ENCODE results near the gene AGRN. TPM values are rescaled to one million over a fixed set of nuclear protein-coding genes. Genes with fewer than 3 reads are reported as not detected.

The AGRN gene
- total and polyA plus RNA-seq, 2 of the 4 experiments (the other 2 are of a cell fraction), result 8.1 to 115 TPM

- TF ChIP-seq NFE2L2 (IDR thresholded peaks at IDR 0.05; ENCODE audit: low read depth, low read length) (no peak), POLR2A (IDR thresholded peaks at IDR 0.05; ENCODE audit: low read depth, low read length) (no peak)
These were observed 40.8 kb upstream of the AGRN start (continued) for GRCh38 chr1:978835-979743.

GRCh38 chr1:979744-980072 is 40.2 kb upstream of the AGRN start:
- H2AK5ac ChIP-seq (ENCODE audit: low read depth, low read length), result no peak overlapping the region
- H3K23ac ChIP-seq (ENCODE audit: low read depth, low read length), result no peak overlapping the region
- no peak overlapping the region for H2AK9ac ChIP-seq (replicated peaks; ENCODE audit: low read depth, low read length, poor library complexity)
- H3K9ac ChIP-seq (ENCODE audit: low read depth, low read length), result no peak overlapping the region
- no peaks in the 10 kb centered on the region for H3K79me1 ChIP-seq (ENCODE audit: low read depth in 1 of 2, low read length in 2 of 2)
- no peak for ATAC-seq (ENCODE audit: low read depth)
- peaks cover 5% of the 10 kb centered on the region; the same call in 1 of the 2 replicates for H3K27me3 ChIP-seq (ENCODE audit: control insufficient read depth, insufficient read depth, low read length)
- ChIA-PET POLR2A (ENCODE audit: unreplicated experiment) (no interaction called here), CTCF (no interaction called here)
- H3K4ac ChIP-seq (ENCODE audit: low read depth, low read length), result no peak overlapping the region
- H2AFZ ChIP-seq (replicated peaks; ENCODE audit: low read length, poor library complexity), result no peak overlapping the region
- H3K4me2 ChIP-seq (ENCODE audit: low read depth, low read length), result no peak overlapping the region
- H2BK20ac ChIP-seq (ENCODE audit: low read depth, low read length), result no peak overlapping the region
- BruUV-seq (replicated peaks), result no TSS peak
- H2BK5ac ChIP-seq (ENCODE audit: low read depth, low read length, poor library complexity, severe bottlenecking), result no peak overlapping the region
- DNase-seq, result no peak
- no peak overlapping the region for H3K4me3 ChIP-seq (ENCODE audit: insufficient read depth, low read depth, low read length)
- no peak overlapping the region for H4K8ac ChIP-seq (ENCODE audit: low read depth in 2 of 2, low read length in 2 of 2)
- intact Hi-C loops (cut with micrococcal nuclease) (loop anchor here (5.0 kb wide), 2 partner anchors 77 to 253 kb away; partner anchors contain the start of genes B3GALT6 and SDF4), dilution Hi-C loops (cut with HindIII; ENCODE audit: low sequenced_read_pairs, unreplicated experiment) (no loop called here), in situ Hi-C loops (cut with MboI; ENCODE audit: low sequenced_read_pairs) (no loop called here)
- WGBS, 2 experiments (ENCODE audit: extremely low coverage in 2 of 2, insufficient read length in 1 of 2), result 85% methylated on average over 7 of the region's 9 CpGs; no CpG with 5 or more reads in 1 of the 2 experiments
- no peak overlapping the region for H3K56ac ChIP-seq (ENCODE audit: extremely low read depth, insufficient read depth, low read length)
- H3K9me1 ChIP-seq (ENCODE audit: insufficient read depth, low read length), result no peaks in the 10 kb centered on the region
- no peak overlapping the region for H2BK15ac ChIP-seq (ENCODE audit: low read depth, low read length)
- no peak overlapping the region for H4K91ac ChIP-seq (ENCODE audit: insufficient read depth, low read depth, low read length)
- H4K20me1 ChIP-seq (ENCODE audit: insufficient read depth, low read length), result no peaks in the 10 kb centered on the region; the same call in 1 of the 2 replicates
- H3K36me3 ChIP-seq (ENCODE audit: control insufficient read depth, insufficient read depth, low read length), result no peaks in the 10 kb centered on the region
- no peak overlapping the region for H3K18ac ChIP-seq (ENCODE audit: low read depth, low read length)
- H3K9me3 ChIP-seq (ENCODE audit: control insufficient read depth, insufficient read depth, low read length), result no peaks in the 10 kb centered on the region
- 0 out of 2 replicates have a peak, but pooled peaks cover 2% of the 10 kb centered on the region for H3K4me1 ChIP-seq (ENCODE audit: control insufficient read depth, insufficient read depth, low read length)
- H2BK120ac ChIP-seq (ENCODE audit: low read depth, low read length), result no peak overlapping the region
- no peak overlapping the region for H3K14ac ChIP-seq (replicated peaks; ENCODE audit: low read depth, low read length)
- H3K27ac ChIP-seq (ENCODE audit: insufficient read depth, low read length), result no peak overlapping the region
- no peak overlapping the region for H4K5ac ChIP-seq (ENCODE audit: low read depth, low read length)
- TF ChIP-seq CTCF (conservative IDR thresholded peaks at IDR 0.05; ENCODE audit: low read depth, low read length) (no peak), BHLHE40 (IDR thresholded peaks at IDR 0.05; ENCODE audit: low read depth, low read length) (no peak), CEBPB (IDR thresholded peaks at IDR 0.05; ENCODE audit: low read depth, low read length) (no peak), MAFK (IDR thresholded peaks at IDR 0.05; ENCODE audit: low read depth, low read length) (no peak), POLR2A (IDR thresholded peaks at IDR 0.05; ENCODE audit: low read depth, low read length) (no peak), SMC3 (IDR thresholded peaks at IDR 0.05; ENCODE audit: low read depth, low read length) (no peak), RAD21 (IDR thresholded peaks at IDR 0.05; ENCODE audit: low read length) (no peak), USF2 (IDR thresholded peaks at IDR 0.05; ENCODE audit: low read depth, low read length) (no peak), NFE2L2 (IDR thresholded peaks at IDR 0.05; ENCODE audit: low read depth, low read length) (no peak), FOS (IDR thresholded peaks at IDR 0.05; ENCODE audit: low read depth, low read length) (no peak), CHD1 (IDR thresholded peaks at IDR 0.05; ENCODE audit: low read depth, low read length) (no peak), ELK1 (IDR thresholded peaks at IDR 0.05; ENCODE audit: borderline replicate concordance, low read depth, low read length) (no peak)

All from IMR-90 (cell line).